Aorta (tissue), 5 donors: Measurements from ENCODE around the gene DIDO1. TPM values are rescaled to one million over a fixed set of nuclear protein-coding genes. Genes with fewer than 3 reads are reported as not detected.

Experiments
- ATAC-seq: fragments of 200-7000 bp; cut with Tn5 transposase; one replicate; pipeline ENCODE4 v1.9.1; 2022; ENCODE audit warnings: moderate library complexity; ENCODE audit not compliant: low FRiP score
- DNase-seq, 2 donors: peaks; one replicate each; pipeline ENCODE4 v3.0.0-alpha.2; 2020
- H3K27ac ChIP-seq, 2 donors: one replicate each; pipeline ENCODE4 v1.5.1; 2013; ENCODE audit warnings: low read length in 2 of 2, mild to moderate bottlenecking in 2 of 2, moderate library complexity in 2 of 2, control low read depth in 1 of 2, inconsistent platforms in 1 of 2, low read depth in 1 of 2
- H3K27me3 ChIP-seq, 2 donors: one replicate each; pipeline ENCODE4 v1.6.1; 2013; ENCODE audit warnings: control low read depth in 1 of 2, low read length in 1 of 2, mild to moderate bottlenecking in 1 of 2, moderate library complexity in 1 of 2; ENCODE audit not compliant: insufficient read depth in 2 of 2, control insufficient read depth in 1 of 2
- H3K36me3 ChIP-seq, 2 donors: one replicate each; pipeline ENCODE4 v1.6.1; 2013; ENCODE audit warnings: control low read depth in 1 of 2, low read length in 1 of 2, mild to moderate bottlenecking in 1 of 2; ENCODE audit not compliant: insufficient read depth in 2 of 2, control insufficient read depth in 1 of 2
- H3K4me1 ChIP-seq, 2 donors: one replicate each; pipeline ENCODE4 v1.6.1; 2013; ENCODE audit warnings: low read length in 2 of 2, control low read depth in 1 of 2, mild to moderate bottlenecking in 1 of 2, moderate library complexity in 1 of 2; ENCODE audit not compliant: insufficient read depth in 2 of 2, control insufficient read depth in 1 of 2
- H3K4me3 ChIP-seq, 2 donors: one replicate each; pipeline ENCODE4 v1.5.1; 2013; ENCODE audit warnings: low read length in 2 of 2, control low read depth in 1 of 2, mild to moderate bottlenecking in 1 of 2
- H3K9me3 ChIP-seq: one replicate; pipeline ENCODE4 v1.6.1; 2013; ENCODE audit warnings: mild to moderate bottlenecking, low read length; ENCODE audit not compliant: control insufficient read depth
- WGBS, 2 donors: extraction: QIAGEN DNeasy Blood & Tissue Kit; methylation state at CpG; one replicate each; pipeline ENCODE4 v1.1.7; 2013; 5-methylcytosine and 5-hydroxymethylcytosine counted together
- intact Hi-C, 2 donors: fragments of 100-400 bp; cut with DNase I; formaldehyde crosslinking; loops; one replicate each; pipeline versions ENCODE4 v1.14.2 to v1.15.0; 2022
- polyA plus RNA-seq, 2 donors: library from polyadenylated mRNA; stranded (reverse); fragments of 200-250 nt; gene quantifications; one replicate each; pipeline ENCODE4 v1.2.3, GENCODE V29; 2013
- total RNA-seq, 2 donors: library from RNA; stranded (reverse); fragmentation: NEBNext Ultra II Directional; extraction: Animal tissue kit (Norgen Biotek cat#: 25700); gene quantifications; one replicate each; pipeline ENCODE4 v1.2.1, GENCODE V29; 2021
- donor health status: healthy with polysubstance abuse.
- donor health status: Bipolar disorder and iron deficiency.
- donor health status: DM: no; HTN: no; CAD: no.
- donor health status: DM: no; HTN: no; CAD: no.
- donor health status: DM: yes; HTN: yes; CAD: no.

Gene DIDO1
- total and polyA plus RNA-seq, 4 donors = 8.1 to 64.2 (median 43.0) TPM

- no peak overlapping the region for H3K4me3 ChIP-seq
- peak in 1 of 2 donors; percentile 53 for DNase-seq
- H3K27me3 ChIP-seq = no peaks in the 10 kb centered on the region
- no peak for ATAC-seq
- no peak overlapping the region for H3K27ac ChIP-seq
- WGBS, 2 donors = 62 to 67% methylated on average over 9 of the region's 9 CpGs
- H3K36me3 ChIP-seq = peaks cover 0 to 10% of the 10 kb centered on the region in 2 donors
- no peaks in the 10 kb centered on the region for H3K9me3 ChIP-seq
- intact Hi-C loops = no loop called here
- peaks cover 1 to 8% of the 10 kb centered on the region in 2 donors for H3K4me1 ChIP-seq
Measured at GRCh38 chr20:62914436-62914835, 11.9 kb downstream of the DIDO1 start.

GRCh38 chr20:62913043-62913630 is 13.2 kb downstream of the DIDO1 start:
- H3K27me3 ChIP-seq = no peaks in the 10 kb centered on the region
- H3K36me3 ChIP-seq = peaks cover 0 to 12% of the 10 kb centered on the region in 2 donors
- H3K4me3 ChIP-seq = no peak overlapping the region
- H3K4me1 ChIP-seq = peaks cover 1 to 7% of the 10 kb centered on the region in 2 donors
- DNase-seq (peak in 1 of 2 donors; percentile 55), ATAC-seq (no peak)
- H3K9me3 ChIP-seq = no peaks in the 10 kb centered on the region
- intact Hi-C loops = no loop called here
- 74 to 82% methylated on average over 7 of the region's 7 CpGs for WGBS, 2 donors
- H3K27ac ChIP-seq = no peak overlapping the region

GRCh38 chr20:62911701-62912280 is 14.5 kb downstream of the DIDO1 start:
- Histone ChIP-seq H3K9me3 (no peaks in the 10 kb centered on the region), H3K36me3 (peaks cover 0 to 17% of the 10 kb centered on the region in 2 donors), H3K4me3 (no peak overlapping the region), H3K27ac (no peak overlapping the region), H3K27me3 (no peaks in the 10 kb centered on the region), H3K4me1 (peaks cover 0 to 1% of the 10 kb centered on the region in 2 donors)
- DNase-seq = peak in 1 of 2 donors; percentile 30
- ATAC-seq = no peak
- intact Hi-C loops = no loop called here
- whole genome bisulfite sequencing, 2 donors = 80 to 81% methylated on average over 10 of the region's 10 CpGs

GRCh38 chr20:62910777-62911497 is 15.4 kb downstream of the DIDO1 start:
- no peak for ATAC-seq
- Histone ChIP-seq H3K4me3 (no peak overlapping the region), H3K9me3 (no peaks in the 10 kb centered on the region), H3K27ac (no peak overlapping the region), H3K36me3 (peaks cover 0 to 21% of the 10 kb centered on the region in 2 donors), H3K27me3 (no peaks in the 10 kb centered on the region), H3K4me1 (peaks cover 0 to 1% of the 10 kb centered on the region in 2 donors)
- peak in 1 of 2 donors; percentile 62 for DNase-seq
- 93 to 94% methylated on average over 45 of the region's 45 CpGs for WGBS, 2 donors
- intact Hi-C loops = no loop called here

GRCh38 chr20:62910217-62910766 is 16.0 kb downstream of the DIDO1 start:
- no peak overlapping the region for H3K4me3 ChIP-seq
- H3K27ac ChIP-seq = no peak overlapping the region
- peaks cover 0 to 1% of the 10 kb centered on the region in 2 donors for H3K4me1 ChIP-seq
- H3K9me3 ChIP-seq = no peaks in the 10 kb centered on the region
- ATAC-seq = no peak
- intact Hi-C loops = no loop called here
- peaks cover 0 to 23% of the 10 kb centered on the region in 2 donors for H3K36me3 ChIP-seq
- peak in 1 of 2 donors; percentile 33 for DNase-seq
- H3K27me3 ChIP-seq = no peaks in the 10 kb centered on the region
- whole genome bisulfite sequencing, 2 donors = 88 to 92% methylated on average over 11 of the region's 11 CpGs

GRCh38 chr20:62908971-62909791 is 17.1 kb downstream of the DIDO1 start:
- no peaks in the 10 kb centered on the region for H3K4me1 ChIP-seq
- no peaks in the 10 kb centered on the region for H3K27me3 ChIP-seq
- DNase-seq (peak in 1 of 2 donors; percentile 68), ATAC-seq (no peak)
- WGBS, 2 donors = 85 to 86% methylated on average over 18 of the region's 18 CpGs
- intact Hi-C loops = no loop called here
- no peak overlapping the region for H3K27ac ChIP-seq
- H3K36me3 ChIP-seq = peaks cover 0 to 23% of the 10 kb centered on the region in 2 donors
- no peak overlapping the region for H3K4me3 ChIP-seq
- H3K9me3 ChIP-seq = no peaks in the 10 kb centered on the region

GRCh38 chr20:62907384-62908317 is 18.7 kb downstream of the DIDO1 start:
- no peak overlapping the region for H3K27ac ChIP-seq
- intact Hi-C loops = no loop called here
- WGBS, 2 donors = 57 to 59% methylated on average over 16 of the region's 16 CpGs
- peaks cover 0 to 28% of the 10 kb centered on the region in 2 donors for H3K36me3 ChIP-seq
- H3K4me3 ChIP-seq = no peak overlapping the region
- H3K9me3 ChIP-seq = no peaks in the 10 kb centered on the region
- no peaks in the 10 kb centered on the region for H3K27me3 ChIP-seq
- peak in 1 of 2 donors; percentile 49 for DNase-seq
- ATAC-seq = no peak
- no peaks in the 10 kb centered on the region for H3K4me1 ChIP-seq
